Osteocyte (in vitro differentiated cells): ENCODE measurements around the gene ZNF500. TPM values are rescaled to one million over a fixed set of nuclear protein-coding genes. Genes with fewer than 3 reads are reported as not detected.

Experiments
- DNase-seq: peaks from one replicate; pipeline ENCODE4 v3.0.0; 2021; ENCODE audit warnings: mixed read lengths; ENCODE audit not compliant: unreplicated experiment; ENCODE audit errors: extremely low spot score
- H3K27ac Mint-ChIP-seq: one replicate; pipeline ENCODE4 v1.8.0; 2021; ENCODE audit warnings: mild to moderate bottlenecking, mixed read lengths; ENCODE audit not compliant: unreplicated experiment
- H3K27me3 Mint-ChIP-seq: one replicate; pipeline ENCODE4 v1.8.0; 2021; ENCODE audit warnings: mixed read lengths; ENCODE audit not compliant: unreplicated experiment
- H3K36me3 Mint-ChIP-seq: one replicate; pipeline ENCODE4 v1.8.0; 2021; ENCODE audit warnings: mixed read lengths; ENCODE audit not compliant: unreplicated experiment
- H3K4me1 Mint-ChIP-seq: one replicate; pipeline ENCODE4 v1.8.0; 2021; ENCODE audit warnings: mixed read lengths; ENCODE audit not compliant: unreplicated experiment
- H3K4me3 Mint-ChIP-seq: one replicate; pipeline ENCODE4 v1.8.0; 2021; ENCODE audit warnings: mild to moderate bottlenecking, moderate library complexity, mixed read lengths; ENCODE audit not compliant: unreplicated experiment
- H3K9me3 Mint-ChIP-seq: one replicate; pipeline ENCODE4 v1.8.0; 2021; ENCODE audit warnings: mixed read lengths; ENCODE audit not compliant: unreplicated experiment
- total RNA-seq: library from RNA; stranded (reverse); gene quantifications from 2 replicates; pipeline ENCODE4 v1.2.1, GENCODE V29; 2021
- TF ChIP-seq, protein P1 (sequence below): fragments of 200-600 bp; sonication (generic); IDR thresholded peaks from 2 replicates; pipeline ENCODE4 v1.5.0; 2021; ENCODE audit warnings: antibody characterized with exemption, mild to moderate bottlenecking, moderate library complexity

ZNF500 gene
- total RNA-seq, 1 donor from 2014 or later, result 22.8 TPM

DNA sequence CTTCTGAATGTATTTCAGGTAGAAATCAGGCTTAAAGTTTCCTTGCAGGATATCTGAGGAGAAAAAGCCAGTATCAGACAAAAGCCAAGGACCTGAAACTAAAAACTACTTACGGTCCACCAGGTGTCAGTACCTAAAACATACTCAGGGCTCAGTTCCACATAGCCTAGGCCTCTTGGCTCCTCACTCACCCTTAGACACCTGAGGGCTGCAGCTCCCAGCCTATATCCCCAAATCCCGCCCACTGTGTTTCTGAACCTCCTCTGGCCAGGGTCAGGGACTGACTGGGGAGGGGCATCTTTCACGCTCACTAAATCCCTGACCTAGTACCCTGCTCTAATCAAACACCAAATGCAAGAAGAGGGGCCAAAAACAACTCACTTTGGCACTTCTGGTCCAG lies 44.3 kb upstream of the ZNF500 start:
- Mint-ChIP-seq H3K9me3 (no peaks in the 10 kb centered on the region), H3K27me3 (no peaks in the 10 kb centered on the region), H3K36me3 (peaks cover 33% of the 10 kb centered on the region), H3K4me3 (no peak overlapping the region), H3K4me1 (no peaks in the 10 kb centered on the region), H3K27ac (no peak overlapping the region)
- no peak for DNase-seq
- TF ChIP-seq, protein P1, sequence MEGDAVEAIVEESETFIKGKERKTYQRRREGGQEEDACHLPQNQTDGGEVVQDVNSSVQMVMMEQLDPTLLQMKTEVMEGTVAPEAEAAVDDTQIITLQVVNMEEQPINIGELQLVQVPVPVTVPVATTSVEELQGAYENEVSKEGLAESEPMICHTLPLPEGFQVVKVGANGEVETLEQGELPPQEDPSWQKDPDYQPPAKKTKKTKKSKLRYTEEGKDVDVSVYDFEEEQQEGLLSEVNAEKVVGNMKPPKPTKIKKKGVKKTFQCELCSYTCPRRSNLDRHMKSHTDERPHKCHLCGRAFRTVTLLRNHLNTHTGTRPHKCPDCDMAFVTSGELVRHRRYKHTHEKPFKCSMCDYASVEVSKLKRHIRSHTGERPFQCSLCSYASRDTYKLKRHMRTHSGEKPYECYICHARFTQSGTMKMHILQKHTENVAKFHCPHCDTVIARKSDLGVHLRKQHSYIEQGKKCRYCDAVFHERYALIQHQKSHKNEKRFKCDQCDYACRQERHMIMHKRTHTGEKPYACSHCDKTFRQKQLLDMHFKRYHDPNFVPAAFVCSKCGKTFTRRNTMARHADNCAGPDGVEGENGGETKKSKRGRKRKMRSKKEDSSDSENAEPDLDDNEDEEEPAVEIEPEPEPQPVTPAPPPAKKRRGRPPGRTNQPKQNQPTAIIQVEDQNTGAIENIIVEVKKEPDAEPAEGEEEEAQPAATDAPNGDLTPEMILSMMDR, result no peak

DNA sequence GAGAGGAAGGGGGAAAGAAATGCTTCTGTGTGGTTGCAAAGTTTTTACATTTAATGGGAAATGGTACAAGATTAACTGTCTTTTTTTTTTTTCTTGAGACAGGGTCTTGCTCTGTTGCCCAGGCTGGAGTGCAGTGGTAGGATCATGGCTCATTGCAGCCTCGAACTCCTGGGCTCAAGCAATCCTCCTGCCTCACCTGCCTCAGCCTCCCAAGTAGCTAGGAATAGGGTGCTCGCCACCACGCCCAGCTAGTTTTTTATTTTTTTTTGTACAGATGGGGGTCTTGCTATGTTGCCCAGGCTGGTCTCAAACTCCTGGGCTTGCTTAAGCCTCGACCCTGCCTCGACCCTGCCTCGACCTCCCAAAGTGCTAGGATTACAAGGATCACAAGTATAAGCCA lies 39.3 kb upstream of the ZNF500 start:
- Mint-ChIP-seq H3K27me3 (no peaks in the 10 kb centered on the region), H3K9me3 (no peaks in the 10 kb centered on the region), H3K4me1 (peaks cover 17% of the 10 kb centered on the region), H3K4me3 (no peak overlapping the region), H3K27ac (no peak overlapping the region), H3K36me3 (peaks cover 19% of the 10 kb centered on the region)
- TF ChIP-seq, protein P1, result no peak
- no peak for DNase-seq

DNA sequence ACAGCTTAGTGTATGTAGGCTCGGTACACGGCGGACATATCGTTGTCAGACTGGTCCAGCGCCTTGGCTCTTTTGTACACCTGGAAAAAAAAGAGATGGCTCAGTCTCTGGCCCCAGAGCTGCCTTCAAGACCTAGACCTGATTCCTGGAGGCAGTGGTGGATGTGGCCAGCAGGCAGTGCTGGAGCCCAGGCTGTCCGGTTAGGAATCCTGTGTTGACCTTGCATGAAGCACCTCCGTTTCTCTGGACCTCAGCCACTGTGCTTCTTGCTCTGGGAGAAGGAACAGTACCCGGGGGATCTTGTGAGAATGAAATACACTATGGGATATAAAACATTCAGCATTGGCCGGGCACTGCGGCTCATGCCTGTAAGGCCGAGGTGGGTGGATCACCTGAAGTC lies 38.3 kb upstream of the ZNF500 start:
- H3K4me3 Mint-ChIP-seq, result no peak overlapping the region
- no peaks in the 10 kb centered on the region for H3K9me3 Mint-ChIP-seq
- H3K36me3 Mint-ChIP-seq, result peaks cover 19% of the 10 kb centered on the region
- TF ChIP-seq, protein P1, result no peak
- no peak for DNase-seq
- H3K27me3 Mint-ChIP-seq, result no peaks in the 10 kb centered on the region
- no peak overlapping the region for H3K27ac Mint-ChIP-seq
- H3K4me1 Mint-ChIP-seq, result peaks cover 19% of the 10 kb centered on the region

DNA sequence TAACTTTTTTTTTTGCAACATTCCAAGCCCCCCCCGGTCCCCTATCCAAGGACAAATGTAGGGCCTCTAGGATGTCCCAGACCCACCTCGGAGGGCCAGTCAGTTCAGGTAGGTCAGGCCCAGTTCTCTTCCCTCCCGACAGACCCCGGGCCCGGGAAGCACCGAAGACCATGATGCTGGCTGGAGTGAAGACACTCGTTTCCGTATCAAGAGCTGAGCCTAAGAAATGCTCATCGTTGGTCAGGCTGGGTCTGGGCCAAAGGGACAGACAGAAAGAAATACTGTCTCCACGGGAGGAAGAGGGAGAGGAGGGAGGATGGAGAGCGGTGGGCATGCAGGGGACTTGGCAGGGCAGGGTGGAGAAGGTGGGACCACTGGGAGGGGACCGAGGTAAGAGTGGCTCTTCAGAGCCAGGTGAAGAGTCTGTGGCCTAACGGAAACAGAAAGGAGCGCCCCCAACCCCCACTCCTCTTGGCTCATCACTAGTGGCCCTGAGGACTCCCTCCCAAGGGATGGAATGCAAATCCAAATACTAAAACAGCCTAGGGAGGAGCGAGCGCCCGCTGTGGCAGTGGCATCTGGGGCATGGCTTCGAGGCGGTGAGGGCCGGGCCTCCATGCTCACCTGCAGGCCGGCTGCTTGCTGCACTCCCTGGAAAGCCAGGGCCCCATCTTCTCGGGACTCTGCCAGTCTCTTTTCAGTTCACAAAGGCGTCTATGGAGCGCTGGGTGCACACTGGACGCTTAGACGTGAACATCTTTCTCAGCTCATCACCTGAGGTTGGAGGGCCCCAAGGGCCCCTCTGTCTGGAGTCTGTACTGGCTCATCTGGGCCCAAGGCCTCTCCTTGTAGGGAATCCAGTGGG lies 37.2 kb upstream of the ZNF500 start:
- DNase-seq, result no peak
- no peak overlapping the region for H3K27ac Mint-ChIP-seq
- peaks cover 18% of the 10 kb centered on the region for H3K36me3 Mint-ChIP-seq
- TF ChIP-seq, protein P1, result no peak
- H3K4me1 Mint-ChIP-seq, result peaks cover 19% of the 10 kb centered on the region
- no peaks in the 10 kb centered on the region for H3K27me3 Mint-ChIP-seq
- H3K4me3 Mint-ChIP-seq, result peak overlapping the region; percentile 22
- H3K9me3 Mint-ChIP-seq, result no peaks in the 10 kb centered on the region

DNA sequence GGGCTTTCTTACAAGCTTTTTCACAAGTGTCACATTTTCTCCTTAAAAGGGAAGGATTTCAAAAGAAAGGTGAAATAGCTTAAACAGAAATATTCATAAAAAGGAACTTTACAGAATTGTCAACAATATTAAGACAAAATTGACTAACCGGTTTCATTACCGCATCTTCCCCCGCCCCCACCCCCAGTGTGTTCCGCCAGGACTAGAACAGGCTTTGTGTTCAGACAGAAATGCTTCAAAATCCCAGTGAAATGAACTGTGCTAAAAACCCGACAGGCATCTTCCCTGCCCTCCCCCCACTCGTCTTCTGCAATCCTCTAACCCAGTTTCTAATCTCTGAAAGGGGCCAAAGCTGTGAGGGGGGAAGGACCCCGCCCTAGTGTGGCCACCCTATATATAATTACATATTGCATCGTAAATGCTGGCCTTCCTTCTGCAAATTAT lies 36.5 kb upstream of the ZNF500 start:
- DNase-seq, result no peak
- H3K4me3 Mint-ChIP-seq, result peak overlapping the region; percentile 82
- no peaks in the 10 kb centered on the region for H3K9me3 Mint-ChIP-seq
- peaks cover 18% of the 10 kb centered on the region for H3K36me3 Mint-ChIP-seq
- H3K4me1 Mint-ChIP-seq, result peaks cover 19% of the 10 kb centered on the region
- no peaks in the 10 kb centered on the region for H3K27me3 Mint-ChIP-seq
- TF ChIP-seq, protein P1, result no peak
- H3K27ac Mint-ChIP-seq, result peak overlapping the region; percentile 87
